Skeletal muscle cell (primary cell): Measurements from ENCODE around the gene ARL2.
A peak's percentile ranks its signal among the peaks of the same experiment; 100 is the strongest.
"Not testable (repeated sequence)": the region's sequence is repeated elsewhere in the genome, so short reads cannot be mapped to it uniquely, and the experiment has no call there.

Source experiments
- DNase-seq: peaks from one replicate; pipeline ENCODE4 v3.0.0-alpha.2; 2010; ENCODE audit warnings: low read depth
- H3K4me3 ChIP-seq: 2 replicates; pipeline ENCODE4 v1.5.1; 2011; ENCODE audit warnings: low read depth, mild to moderate bottlenecking, control low read depth, low read length, moderate library complexity

Gene ARL2

GRCh38 chr11:65003282-65003681 lies 10.7 kb upstream of the ARL2 start:
- no peak for DNase-seq
- no peak overlapping the region for H3K4me3 ChIP-seq

- not testable (repeated sequence) for H3K4me3 ChIP-seq, DNase-seq
Observed at GRCh38 chr11:65003968-65004367, 10.0 kb upstream of the ARL2 start.

- no peak for DNase-seq
- H3K4me3 ChIP-seq, result no peak overlapping the region
Observed at GRCh38 chr11:65008016-65008415, 5.9 kb upstream of the ARL2 start.

GRCh38 chr11:65008873-65009272 lies 5.1 kb upstream of the ARL2 start:
- no peak overlapping the region for H3K4me3 ChIP-seq
- no peak for DNase-seq

GRCh38 chr11:65013130-65013887 lies 651 bp upstream of the ARL2 start:
- peak; percentile 43 for DNase-seq

GRCh38 chr11:65014726-65015227 lies 817 bp downstream of the ARL2 start:
- H3K4me3 ChIP-seq, result peak overlapping the region; percentile 81
- no peak for DNase-seq

More at GRCh38 chr11:65013130-65013887, 651 bp upstream of the ARL2 start:
- peak overlapping the region; percentile 81 for H3K4me3 ChIP-seq

GRCh38 chr11:65016705-65017104 lies 2.7 kb downstream of the ARL2 start:
- H3K4me3 ChIP-seq, result no peak overlapping the region
- DNase-seq, result no peak

GRCh38 chr11:65017937-65018336 lies 4.0 kb downstream of the ARL2 start:
- DNase-seq, result no peak
- no peak overlapping the region for H3K4me3 ChIP-seq

GRCh38 chr11:65019824-65020223 lies 5.9 kb downstream of the ARL2 start:
- no peak for DNase-seq

GRCh38 chr11:65021003-65021402 lies 7.0 kb downstream of the ARL2 start:
- no peak overlapping the region for H3K4me3 ChIP-seq
- DNase-seq, result no peak

More at GRCh38 chr11:65019824-65020223, 5.9 kb downstream of the ARL2 start:
- no peak overlapping the region for H3K4me3 ChIP-seq

- no peak for DNase-seq
- no peak overlapping the region for H3K4me3 ChIP-seq
Observed at GRCh38 chr11:65021509-65021908, 7.5 kb downstream of the ARL2 start.

- not testable (repeated sequence) for DNase-seq, H3K4me3 ChIP-seq
Observed at GRCh38 chr11:65023502-65023901, 9.5 kb downstream of the ARL2 start.

- DNase-seq, result no peak
- peak overlapping the region; percentile 65 for H3K4me3 ChIP-seq
Observed at GRCh38 chr11:65026810-65027209, 12.8 kb downstream of the ARL2 start.

- peak within 1 kb of the TSS; percentile 65 for H3K4me3 ChIP-seq
- peak; percentile 88 for DNase-seq
Observed at GRCh38 chr11:65027213-65028067, 13.5 kb downstream of the ARL2 start, which contains the start of gene SNX15. Gene SNX15 (plus strand): TSS chr11:65027439. CDS start chr11:65027538, 99 bp downstream.

- no peak for DNase-seq
- no peak overlapping the region for H3K4me3 ChIP-seq
Observed at GRCh38 chr11:65032216-65032615, 18.3 kb downstream of the ARL2 start.

GRCh38 chr11:65034423-65034822 lies 20.5 kb downstream of the ARL2 start:
- no peak for DNase-seq
- no peak overlapping the region for H3K4me3 ChIP-seq

GRCh38 chr11:65035579-65035978 lies 21.6 kb downstream of the ARL2 start:
- H3K4me3 ChIP-seq, result no peak overlapping the region

GRCh38 chr11:65036931-65037330 lies 23.0 kb downstream of the ARL2 start:
- no peak for DNase-seq
- H3K4me3 ChIP-seq, result no peak overlapping the region

More at GRCh38 chr11:65035579-65035978, 21.6 kb downstream of the ARL2 start:
- DNase-seq, result no peak

- H3K4me3 ChIP-seq, result peak overlapping the region; percentile 71
- no peak for DNase-seq
Observed at GRCh38 chr11:65040520-65040846, 26.5 kb downstream of the ARL2 start.
